GM18909 (cell line): ENCODE results near the gene ATF7IP.

Source experiments
- ATAC-seq: cut with Tn5 transposase; IDR thresholded peaks from one replicate; pipeline ENCODE4 v1.9.1; 2021; ENCODE audit warnings: mild to moderate bottlenecking; ENCODE audit not compliant: unreplicated experiment, poor library complexity

ATF7IP gene

DNA sequence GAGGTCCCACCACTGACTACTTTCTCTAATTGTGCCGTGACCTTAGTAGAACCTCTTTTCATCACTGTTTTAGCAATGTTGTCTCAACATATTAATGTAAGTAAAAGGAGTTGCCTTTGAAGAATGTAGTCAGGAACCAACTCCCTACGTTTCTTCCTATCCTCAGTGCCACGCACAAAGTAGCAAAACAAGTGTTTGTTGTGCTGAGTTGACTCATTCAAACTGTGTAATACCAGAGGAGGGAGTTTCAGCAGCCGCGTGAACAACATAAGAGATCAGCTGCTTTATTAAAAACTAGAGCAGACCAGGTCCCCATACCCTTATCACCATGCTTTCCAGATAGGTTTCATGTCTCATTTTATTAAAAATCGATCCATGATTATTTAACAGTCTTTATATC is 183.1 kb downstream of the ATF7IP start:
- ATAC-seq, result no peak
